OCI-LY1 (cell line): ENCODE data around the gene LIX1L.

Source experiments
- EZH2 ChIP-seq: fragments of 200-600 bp; sonication (generic), shearing (Covaris generic); IDR thresholded peaks from 2 replicates; pipeline ENCODE4 v1.8.0; 2017; ENCODE audit warnings: borderline replicate concordance, mixed run types, mild to moderate bottlenecking, antibody characterized with exemption, low read length, moderate library complexity, mixed read lengths
- TF ChIP-seq, protein P1 (sequence below): fragments of 200-600 bp; sonication (generic), shearing (Covaris generic); IDR thresholded peaks from 2 replicates; pipeline ENCODE4 v1.5.1; 2017; ENCODE audit warnings: mild to moderate bottlenecking, antibody characterized with exemption, low read length, moderate library complexity, mixed read lengths

DNA sequence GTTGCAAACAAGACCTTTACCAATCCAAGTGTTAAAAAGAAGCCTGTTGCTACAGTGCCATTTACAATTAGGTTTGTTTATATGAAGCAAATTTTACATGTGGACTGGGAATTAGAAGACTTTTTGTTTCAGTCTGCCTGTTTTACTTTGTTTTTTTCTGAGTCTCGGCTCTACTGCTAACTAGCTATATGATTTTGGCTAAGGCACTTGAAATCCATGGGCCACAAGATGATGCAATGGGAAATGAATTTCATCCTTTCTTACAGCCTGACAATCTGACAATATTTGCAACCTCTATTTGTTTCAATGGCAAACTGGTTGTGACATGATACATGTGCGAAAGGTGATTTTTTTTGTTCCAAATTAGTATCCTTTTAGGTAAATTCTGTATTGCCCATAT is 35.6 kb downstream of the LIX1L start:
- TF ChIP-seq, protein P1, sequence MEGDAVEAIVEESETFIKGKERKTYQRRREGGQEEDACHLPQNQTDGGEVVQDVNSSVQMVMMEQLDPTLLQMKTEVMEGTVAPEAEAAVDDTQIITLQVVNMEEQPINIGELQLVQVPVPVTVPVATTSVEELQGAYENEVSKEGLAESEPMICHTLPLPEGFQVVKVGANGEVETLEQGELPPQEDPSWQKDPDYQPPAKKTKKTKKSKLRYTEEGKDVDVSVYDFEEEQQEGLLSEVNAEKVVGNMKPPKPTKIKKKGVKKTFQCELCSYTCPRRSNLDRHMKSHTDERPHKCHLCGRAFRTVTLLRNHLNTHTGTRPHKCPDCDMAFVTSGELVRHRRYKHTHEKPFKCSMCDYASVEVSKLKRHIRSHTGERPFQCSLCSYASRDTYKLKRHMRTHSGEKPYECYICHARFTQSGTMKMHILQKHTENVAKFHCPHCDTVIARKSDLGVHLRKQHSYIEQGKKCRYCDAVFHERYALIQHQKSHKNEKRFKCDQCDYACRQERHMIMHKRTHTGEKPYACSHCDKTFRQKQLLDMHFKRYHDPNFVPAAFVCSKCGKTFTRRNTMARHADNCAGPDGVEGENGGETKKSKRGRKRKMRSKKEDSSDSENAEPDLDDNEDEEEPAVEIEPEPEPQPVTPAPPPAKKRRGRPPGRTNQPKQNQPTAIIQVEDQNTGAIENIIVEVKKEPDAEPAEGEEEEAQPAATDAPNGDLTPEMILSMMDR = no peak
- TF ChIP-seq EZH2 = no peak
